ENCODE data around the gene CHST6. TPM values are rescaled to one million over a fixed set of nuclear protein-coding genes. Genes with fewer than 3 reads are reported as not detected.
"Not testable (repeated sequence)": the region's sequence is repeated elsewhere in the genome, so short reads cannot be mapped to it uniquely, and the experiment has no call there.

CHST6 gene
- total RNA-seq, 1 experiment from 2014 or later: 0.04 TPM

DNA sequence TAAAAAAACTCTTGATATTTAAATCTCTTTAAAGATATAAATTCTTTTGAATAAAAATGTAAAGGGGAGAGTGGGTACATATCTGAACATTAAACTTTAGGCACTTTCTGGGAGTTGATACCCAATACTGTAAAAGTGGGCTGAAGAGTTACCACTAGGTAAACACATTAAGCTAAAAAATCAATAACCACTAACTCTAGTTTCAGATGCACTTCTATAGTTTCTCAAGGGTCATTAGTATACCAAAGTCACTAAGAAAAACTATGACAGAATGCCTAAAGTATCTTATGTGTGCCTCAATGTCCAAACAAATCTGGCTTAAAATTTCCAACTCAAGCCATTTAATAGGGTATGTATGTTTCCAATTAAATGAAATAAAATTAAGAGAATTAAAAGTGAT, 48.8 kb downstream of the CHST6 start:
- DNase-seq (ENCODE audit: low spot score): no peak

- DNase-seq (ENCODE audit: low spot score): no peak
These were observed 49.9 kb downstream of the CHST6 start for GRCh38 chr16:75445298-75445697.

DNA sequence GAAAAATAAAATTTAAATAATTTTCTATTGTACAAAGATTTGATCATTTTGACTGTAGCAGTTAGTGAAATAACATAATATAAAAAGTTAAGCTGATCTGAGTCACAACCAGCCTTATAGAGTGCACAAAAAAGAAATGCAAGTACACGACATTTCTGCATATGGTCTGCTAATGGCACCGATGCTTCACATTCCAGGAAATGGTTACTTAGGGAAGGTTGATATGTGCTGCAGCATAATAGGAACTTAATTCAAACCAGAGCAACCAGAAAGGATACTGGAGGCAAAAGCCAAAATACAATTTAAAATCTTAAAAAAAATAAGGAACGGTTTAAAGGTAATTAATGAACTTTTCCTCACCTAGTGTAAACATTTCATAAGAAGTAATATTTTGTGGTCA, 51.9 kb downstream of the CHST6 start:
- no peak for DNase-seq (ENCODE audit: low spot score)

- peak; percentile 70 for DNase-seq (ENCODE audit: low spot score)
These were observed 61.4 kb downstream of the CHST6 start for GRCh38 chr16:75433732-75434413.

DNA sequence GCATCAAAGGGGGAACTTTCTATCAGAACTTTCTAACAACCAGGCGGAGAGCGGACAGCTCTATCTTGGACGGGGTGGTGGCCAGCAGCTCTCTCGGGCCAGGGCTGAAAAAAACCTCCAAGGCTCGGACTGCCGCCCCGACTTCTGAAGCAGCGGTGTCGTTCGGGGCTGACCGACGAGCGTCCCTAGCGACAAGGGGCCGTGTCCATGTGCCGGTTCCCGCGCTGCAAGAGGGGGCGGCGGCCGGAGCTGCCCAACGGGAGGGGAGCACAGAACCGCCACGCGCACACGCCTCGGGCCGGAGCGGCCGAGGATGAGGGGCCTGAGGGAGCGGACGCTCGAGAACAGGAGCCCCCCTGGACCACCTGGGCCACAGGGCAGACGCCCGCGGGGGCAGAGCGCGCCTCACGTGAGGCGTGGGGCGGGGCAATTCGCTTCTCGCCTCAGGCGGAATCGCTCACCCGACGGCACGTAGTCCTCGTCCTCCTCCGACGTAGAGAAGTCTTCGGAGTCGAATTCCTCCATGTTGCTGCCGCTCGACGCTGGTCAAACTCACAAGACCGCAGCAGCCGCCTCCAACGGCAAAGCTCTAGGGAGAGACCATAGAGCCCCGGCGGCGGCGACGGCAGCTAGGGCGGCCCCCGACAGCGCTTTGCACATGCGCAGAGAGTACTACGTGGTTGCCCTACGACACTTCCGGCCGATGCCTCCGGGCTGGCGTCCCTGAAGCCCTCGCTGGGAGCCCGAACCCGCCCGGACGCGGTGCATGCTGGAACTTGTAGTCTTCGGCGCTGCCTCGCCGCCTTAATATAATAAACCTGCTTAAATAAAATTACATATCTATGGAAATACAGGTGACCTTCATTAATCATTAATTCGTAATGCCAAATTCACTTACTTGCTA, 62.2 kb downstream of the CHST6 start, which contains the start of gene CFDP1:
Gene CFDP1, minus strand, starts transcription at position 676 of the 904 bp plus-strand sequence. Its CDS starts 151 bp downstream, at position 525.
- peak; percentile 94 for DNase-seq (ENCODE audit: low spot score)

DNA sequence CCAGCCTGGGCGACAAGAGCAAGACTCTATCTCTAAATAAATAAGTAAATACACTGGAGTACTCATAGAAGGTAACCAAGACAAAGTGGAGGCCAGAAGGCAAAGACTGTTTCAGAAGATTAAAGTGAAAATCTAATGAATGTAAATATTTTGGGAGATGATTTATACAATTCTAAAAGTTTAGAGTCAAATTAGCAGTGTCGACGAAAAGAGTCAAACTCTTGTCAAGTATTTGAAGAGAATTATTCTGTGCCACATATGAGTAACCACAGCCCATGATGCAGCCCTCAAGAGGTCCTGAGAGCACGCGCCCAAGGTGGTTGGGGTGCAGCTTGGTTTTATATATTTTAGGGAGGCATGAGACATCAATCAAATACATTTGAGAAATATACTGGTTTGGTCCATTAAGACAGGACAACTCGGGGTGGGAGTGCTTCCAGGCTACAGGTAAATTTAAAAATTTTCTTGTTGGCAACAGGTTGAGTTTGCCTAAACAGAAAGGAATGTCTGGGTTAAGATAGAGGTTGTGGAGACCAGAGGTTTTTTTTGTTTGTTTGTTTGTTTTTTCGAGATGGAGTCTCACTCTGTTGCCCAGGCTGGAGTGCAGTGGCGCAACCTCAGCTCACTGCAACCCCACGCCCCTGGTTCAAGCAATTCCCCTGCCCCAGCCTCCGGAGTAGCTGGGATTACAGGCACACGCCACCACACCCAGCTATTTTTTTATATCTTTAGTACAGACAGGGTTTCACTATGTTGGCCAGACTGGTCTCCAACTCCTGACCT, 65.4 kb downstream of the CHST6 start:
- DNase-seq (ENCODE audit: low spot score): no peak

- not testable (repeated sequence) for DNase-seq (ENCODE audit: low spot score)
These were observed 68.7 kb downstream of the CHST6 start for GRCh38 chr16:75426524-75426923.

- not testable (repeated sequence) for DNase-seq (ENCODE audit: low spot score)
These were observed 71.0 kb downstream of the CHST6 start for GRCh38 chr16:75424105-75424762.

- DNase-seq (ENCODE audit: low spot score): no peak
These were observed 71.5 kb downstream of the CHST6 start for GRCh38 chr16:75423723-75424104.

Other genes starting within 250 kb of the CHST6 start
- 12.9 and 19.6 TPM in 2 replicates for gene BCAR1, start 243.8 kb downstream of the CHST6 start, total RNA-seq (2014; rRNA removed; shearing (Covaris generic))
- 53.3 and 65.4 TPM in 2 replicates for gene CFDP1, start 61.9 kb downstream of the CHST6 start, total RNA-seq (2014; rRNA removed; shearing (Covaris generic))
- gene TMEM170A, start 30.8 kb downstream of the CHST6 start, total RNA-seq (2014; rRNA removed; shearing (Covaris generic)): 19.2 and 24.1 TPM in 2 replicates
- gene CHST5, start 40.7 kb upstream of the CHST6 start, total RNA-seq (2014; rRNA removed; shearing (Covaris generic)): 0.04 TPM in 1 of 2 replicates, not detected in the other
- 17.8 and 20.6 TPM in 2 replicates for gene TMEM231, start 60.8 kb upstream of the CHST6 start, total RNA-seq (2014; rRNA removed; shearing (Covaris generic))
- 50.6 and 85.4 TPM in 2 replicates for gene GABARAPL2, start 70.9 kb upstream of the CHST6 start, total RNA-seq (2014; rRNA removed; shearing (Covaris generic))
- gene ADAT1, start 127.8 kb upstream of the CHST6 start, total RNA-seq (2014; rRNA removed; shearing (Covaris generic)): 79.7 and 81.1 TPM in 2 replicates
- gene KARS1, start 152.2 kb upstream of the CHST6 start, total RNA-seq (2014; rRNA removed; shearing (Covaris generic)): 276 and 279 TPM in 2 replicates
- 38.9 and 40.2 TPM in 2 replicates for gene TERF2IP, start 152.3 kb upstream of the CHST6 start, total RNA-seq (2014; rRNA removed; shearing (Covaris generic))
- gene CPHXL2, start 181.6 kb upstream of the CHST6 start, total RNA-seq (2014; rRNA removed; shearing (Covaris generic)): not detected in 2 replicates
- not detected in 2 replicates for gene DUXB, start 206.0 kb upstream of the CHST6 start, total RNA-seq (2014; rRNA removed; shearing (Covaris generic))
- not detected in 2 replicates for gene CPHXL, start 231.0 kb upstream of the CHST6 start, total RNA-seq (2014; rRNA removed; shearing (Covaris generic))